ENCODE measurements around the gene IFT172. TPM values are rescaled to one million over a fixed set of nuclear protein-coding genes. Genes with fewer than 3 reads are reported as not detected.

Gene IFT172
- total and polyA plus RNA-seq, 2 experiments from 2014 or later = 9.1 to 17.6 TPM

DNA sequence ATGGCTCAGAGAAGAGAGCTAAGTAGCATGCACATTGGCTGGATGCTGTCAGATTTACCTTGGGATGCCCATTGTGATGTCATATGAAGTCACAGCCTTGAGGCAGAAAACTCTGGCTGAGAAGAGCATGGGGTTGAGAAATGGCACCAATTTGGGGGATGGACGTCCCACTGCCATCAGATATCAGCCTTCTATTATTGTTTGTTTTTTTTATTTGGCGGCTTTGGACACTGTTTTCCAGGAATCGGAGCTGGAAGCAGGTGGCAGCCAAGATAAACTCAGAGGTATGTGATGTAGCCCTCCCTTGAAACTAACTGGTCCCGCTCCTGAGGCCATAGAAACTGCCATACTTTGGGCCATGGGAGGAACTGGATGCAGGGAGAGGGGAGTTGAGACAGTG lies 47.7 kb upstream of the IFT172 start:
- Histone ChIP-seq H3F3A (replicated peaks; ENCODE audit: low read depth) (no peaks in the 10 kb centered on the region), H3K4me1 (ENCODE audit: insufficient read depth) (no peaks in the 10 kb centered on the region), H3K27ac (ENCODE audit: low read depth) (no peak overlapping the region), H3K4me3 (no peak overlapping the region), H4K20me1 (replicated peaks; ENCODE audit: insufficient read depth) (no peaks in the 10 kb centered on the region), H3K27me3 (ENCODE audit: insufficient read depth) (no peaks in the 10 kb centered on the region), H3K79me2 (replicated peaks; ENCODE audit: insufficient read depth) (no peaks in the 10 kb centered on the region), H3K4me2 (no peak overlapping the region), H3K9me2 (ENCODE audit: insufficient read depth) (no peaks in the 10 kb centered on the region), H2AFZ (no peak overlapping the region), H3K36me3 (ENCODE audit: insufficient read depth) (no peaks in the 10 kb centered on the region)
- no peaks in the 10 kb centered on the region for H3K4me1 Mint-ChIP-seq
- no peaks in the 10 kb centered on the region for H3K27me3 Mint-ChIP-seq (ENCODE audit: insufficient read depth, low read depth, poor library complexity)
- no peak overlapping the region for H3K27ac Mint-ChIP-seq
- peaks cover 7% of the 10 kb centered on the region; the same call in 1 of the 3 replicates for H3K36me3 Mint-ChIP-seq (ENCODE audit: low read depth)
- ATAC-seq (no peak), DNase-seq (ENCODE audit: low spot score) (no peak)
- H3K9me3 Mint-ChIP-seq = peaks cover 20% of the 10 kb centered on the region; the same call in 2 of the 3 replicates
- H3K4me3 Mint-ChIP-seq = no peak overlapping the region
- TF ChIP-seq ZNF331 (CRISPR knock-in tag; IDR thresholded peaks at IDR 0.05; ENCODE audit: low read depth) (no peak), JUNB (IDR thresholded peaks at IDR 0.05; ENCODE audit: unreplicated experiment) (no peak), EZH2 (IDR thresholded peaks at IDR 0.05; ENCODE audit: low read depth, unreplicated experiment) (no peak), ZNF114 (CRISPR knock-in tag; IDR thresholded peaks at IDR 0.05) (no peak), POLR2AphosphoS5 (IDR thresholded peaks at IDR 0.05; ENCODE audit: low read depth) (no peak), EZH2phosphoT487 (IDR thresholded peaks at IDR 0.05; ENCODE audit: unreplicated experiment) (no peak), STAT1 (IDR thresholded peaks at IDR 0.05; ENCODE audit: unreplicated experiment) (no peak), NANOG (IDR thresholded peaks at IDR 0.05; ENCODE audit: borderline replicate concordance) (no peak), CREB1 (CRISPR knock-in tag; IDR thresholded peaks at IDR 0.05; ENCODE audit: low read depth) (no peak)
- TF ChIP-seq, protein P1, sequence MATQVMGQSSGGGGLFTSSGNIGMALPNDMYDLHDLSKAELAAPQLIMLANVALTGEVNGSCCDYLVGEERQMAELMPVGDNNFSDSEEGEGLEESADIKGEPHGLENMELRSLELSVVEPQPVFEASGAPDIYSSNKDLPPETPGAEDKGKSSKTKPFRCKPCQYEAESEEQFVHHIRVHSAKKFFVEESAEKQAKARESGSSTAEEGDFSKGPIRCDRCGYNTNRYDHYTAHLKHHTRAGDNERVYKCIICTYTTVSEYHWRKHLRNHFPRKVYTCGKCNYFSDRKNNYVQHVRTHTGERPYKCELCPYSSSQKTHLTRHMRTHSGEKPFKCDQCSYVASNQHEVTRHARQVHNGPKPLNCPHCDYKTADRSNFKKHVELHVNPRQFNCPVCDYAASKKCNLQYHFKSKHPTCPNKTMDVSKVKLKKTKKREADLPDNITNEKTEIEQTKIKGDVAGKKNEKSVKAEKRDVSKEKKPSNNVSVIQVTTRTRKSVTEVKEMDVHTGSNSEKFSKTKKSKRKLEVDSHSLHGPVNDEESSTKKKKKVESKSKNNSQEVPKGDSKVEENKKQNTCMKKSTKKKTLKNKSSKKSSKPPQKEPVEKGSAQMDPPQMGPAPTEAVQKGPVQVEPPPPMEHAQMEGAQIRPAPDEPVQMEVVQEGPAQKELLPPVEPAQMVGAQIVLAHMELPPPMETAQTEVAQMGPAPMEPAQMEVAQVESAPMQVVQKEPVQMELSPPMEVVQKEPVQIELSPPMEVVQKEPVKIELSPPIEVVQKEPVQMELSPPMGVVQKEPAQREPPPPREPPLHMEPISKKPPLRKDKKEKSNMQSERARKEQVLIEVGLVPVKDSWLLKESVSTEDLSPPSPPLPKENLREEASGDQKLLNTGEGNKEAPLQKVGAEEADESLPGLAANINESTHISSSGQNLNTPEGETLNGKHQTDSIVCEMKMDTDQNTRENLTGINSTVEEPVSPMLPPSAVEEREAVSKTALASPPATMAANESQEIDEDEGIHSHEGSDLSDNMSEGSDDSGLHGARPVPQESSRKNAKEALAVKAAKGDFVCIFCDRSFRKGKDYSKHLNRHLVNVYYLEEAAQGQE (IDR thresholded peaks at IDR 0.05; ENCODE audit: unreplicated experiment) = no peak
- TF ChIP-seq, protein P2, sequence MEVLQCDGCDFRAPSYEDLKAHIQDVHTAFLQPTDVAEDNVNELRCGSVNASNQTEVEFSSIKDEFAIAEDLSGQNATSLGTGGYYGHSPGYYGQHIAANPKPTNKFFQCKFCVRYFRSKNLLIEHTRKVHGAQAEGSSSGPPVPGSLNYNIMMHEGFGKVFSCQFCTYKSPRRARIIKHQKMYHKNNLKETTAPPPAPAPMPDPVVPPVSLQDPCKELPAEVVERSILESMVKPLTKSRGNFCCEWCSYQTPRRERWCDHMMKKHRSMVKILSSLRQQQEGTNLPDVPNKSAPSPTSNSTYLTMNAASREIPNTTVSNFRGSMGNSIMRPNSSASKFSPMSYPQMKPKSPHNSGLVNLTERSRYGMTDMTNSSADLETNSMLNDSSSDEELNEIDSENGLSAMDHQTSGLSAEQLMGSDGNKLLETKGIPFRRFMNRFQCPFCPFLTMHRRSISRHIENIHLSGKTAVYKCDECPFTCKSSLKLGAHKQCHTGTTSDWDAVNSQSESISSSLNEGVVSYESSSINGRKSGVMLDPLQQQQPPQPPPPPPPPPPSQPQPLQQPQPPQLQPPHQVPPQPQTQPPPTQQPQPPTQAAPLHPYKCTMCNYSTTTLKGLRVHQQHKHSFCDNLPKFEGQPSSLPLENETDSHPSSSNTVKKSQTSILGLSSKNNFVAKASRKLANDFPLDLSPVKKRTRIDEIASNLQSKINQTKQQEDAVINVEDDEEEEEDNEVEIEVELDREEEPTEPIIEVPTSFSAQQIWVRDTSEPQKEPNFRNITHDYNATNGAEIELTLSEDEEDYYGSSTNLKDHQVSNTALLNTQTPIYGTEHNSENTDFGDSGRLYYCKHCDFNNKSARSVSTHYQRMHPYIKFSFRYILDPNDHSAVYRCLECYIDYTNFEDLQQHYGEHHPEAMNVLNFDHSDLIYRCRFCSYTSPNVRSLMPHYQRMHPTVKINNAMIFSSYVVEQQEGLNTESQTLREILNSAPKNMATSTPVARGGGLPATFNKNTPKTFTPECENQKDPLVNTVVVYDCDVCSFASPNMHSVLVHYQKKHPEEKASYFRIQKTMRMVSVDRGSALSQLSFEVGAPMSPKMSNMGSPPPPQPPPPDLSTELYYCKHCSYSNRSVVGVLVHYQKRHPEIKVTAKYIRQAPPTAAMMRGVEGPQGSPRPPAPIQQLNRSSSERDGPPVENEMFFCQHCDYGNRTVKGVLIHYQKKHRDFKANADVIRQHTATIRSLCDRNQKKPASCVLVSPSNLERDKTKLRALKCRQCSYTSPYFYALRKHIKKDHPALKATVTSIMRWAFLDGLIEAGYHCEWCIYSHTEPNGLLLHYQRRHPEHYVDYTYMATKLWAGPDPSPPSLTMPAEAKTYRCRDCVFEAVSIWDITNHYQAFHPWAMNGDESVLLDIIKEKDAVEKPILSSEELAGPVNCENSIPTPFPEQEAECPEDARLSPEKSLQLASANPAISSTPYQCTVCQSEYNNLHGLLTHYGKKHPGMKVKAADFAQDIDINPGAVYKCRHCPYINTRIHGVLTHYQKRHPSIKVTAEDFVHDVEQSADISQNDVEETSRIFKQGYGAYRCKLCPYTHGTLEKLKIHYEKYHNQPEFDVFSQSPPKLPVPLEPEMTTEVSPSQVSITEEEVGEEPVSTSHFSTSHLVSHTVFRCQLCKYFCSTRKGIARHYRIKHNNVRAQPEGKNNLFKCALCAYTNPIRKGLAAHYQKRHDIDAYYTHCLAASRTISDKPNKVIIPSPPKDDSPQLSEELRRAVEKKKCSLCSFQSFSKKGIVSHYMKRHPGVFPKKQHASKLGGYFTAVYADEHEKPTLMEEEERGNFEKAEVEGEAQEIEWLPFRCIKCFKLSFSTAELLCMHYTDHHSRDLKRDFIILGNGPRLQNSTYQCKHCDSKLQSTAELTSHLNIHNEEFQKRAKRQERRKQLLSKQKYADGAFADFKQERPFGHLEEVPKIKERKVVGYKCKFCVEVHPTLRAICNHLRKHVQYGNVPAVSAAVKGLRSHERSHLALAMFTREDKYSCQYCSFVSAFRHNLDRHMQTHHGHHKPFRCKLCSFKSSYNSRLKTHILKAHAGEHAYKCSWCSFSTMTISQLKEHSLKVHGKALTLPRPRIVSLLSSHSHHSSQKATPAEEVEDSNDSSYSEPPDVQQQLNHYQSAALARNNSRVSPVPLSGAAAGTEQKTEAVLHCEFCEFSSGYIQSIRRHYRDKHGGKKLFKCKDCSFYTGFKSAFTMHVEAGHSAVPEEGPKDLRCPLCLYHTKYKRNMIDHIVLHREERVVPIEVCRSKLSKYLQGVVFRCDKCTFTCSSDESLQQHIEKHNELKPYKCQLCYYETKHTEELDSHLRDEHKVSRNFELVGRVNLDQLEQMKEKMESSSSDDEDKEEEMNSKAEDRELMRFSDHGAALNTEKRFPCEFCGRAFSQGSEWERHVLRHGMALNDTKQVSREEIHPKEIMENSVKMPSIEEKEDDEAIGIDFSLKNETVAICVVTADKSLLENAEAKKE (CRISPR knock-in tag; IDR thresholded peaks at IDR 0.05) = no peak
- TF ChIP-seq, protein P3, sequence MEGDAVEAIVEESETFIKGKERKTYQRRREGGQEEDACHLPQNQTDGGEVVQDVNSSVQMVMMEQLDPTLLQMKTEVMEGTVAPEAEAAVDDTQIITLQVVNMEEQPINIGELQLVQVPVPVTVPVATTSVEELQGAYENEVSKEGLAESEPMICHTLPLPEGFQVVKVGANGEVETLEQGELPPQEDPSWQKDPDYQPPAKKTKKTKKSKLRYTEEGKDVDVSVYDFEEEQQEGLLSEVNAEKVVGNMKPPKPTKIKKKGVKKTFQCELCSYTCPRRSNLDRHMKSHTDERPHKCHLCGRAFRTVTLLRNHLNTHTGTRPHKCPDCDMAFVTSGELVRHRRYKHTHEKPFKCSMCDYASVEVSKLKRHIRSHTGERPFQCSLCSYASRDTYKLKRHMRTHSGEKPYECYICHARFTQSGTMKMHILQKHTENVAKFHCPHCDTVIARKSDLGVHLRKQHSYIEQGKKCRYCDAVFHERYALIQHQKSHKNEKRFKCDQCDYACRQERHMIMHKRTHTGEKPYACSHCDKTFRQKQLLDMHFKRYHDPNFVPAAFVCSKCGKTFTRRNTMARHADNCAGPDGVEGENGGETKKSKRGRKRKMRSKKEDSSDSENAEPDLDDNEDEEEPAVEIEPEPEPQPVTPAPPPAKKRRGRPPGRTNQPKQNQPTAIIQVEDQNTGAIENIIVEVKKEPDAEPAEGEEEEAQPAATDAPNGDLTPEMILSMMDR (conservative IDR thresholded peaks at IDR 0.05; ENCODE audit: low read depth in 2 of 2) = no peak
- TF ChIP-seq, protein P4, sequence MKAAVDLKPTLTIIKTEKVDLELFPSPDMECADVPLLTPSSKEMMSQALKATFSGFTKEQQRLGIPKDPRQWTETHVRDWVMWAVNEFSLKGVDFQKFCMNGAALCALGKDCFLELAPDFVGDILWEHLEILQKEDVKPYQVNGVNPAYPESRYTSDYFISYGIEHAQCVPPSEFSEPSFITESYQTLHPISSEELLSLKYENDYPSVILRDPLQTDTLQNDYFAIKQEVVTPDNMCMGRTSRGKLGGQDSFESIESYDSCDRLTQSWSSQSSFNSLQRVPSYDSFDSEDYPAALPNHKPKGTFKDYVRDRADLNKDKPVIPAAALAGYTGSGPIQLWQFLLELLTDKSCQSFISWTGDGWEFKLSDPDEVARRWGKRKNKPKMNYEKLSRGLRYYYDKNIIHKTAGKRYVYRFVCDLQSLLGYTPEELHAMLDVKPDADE (IDR thresholded peaks at IDR 0.05) = no peak
